ENCODE measurements around the gene NNT.
A peak's percentile ranks its signal among the peaks of the same experiment; 100 is the strongest.
"Not testable (repeated sequence)": the region's sequence is repeated elsewhere in the genome, so short reads cannot be mapped to it uniquely, and the experiment has no call there.

NNT gene

GRCh38 chr5:43674536-43674935 lies 71.6 kb downstream of the NNT start:
- DNase-seq, result no peak

- DNase-seq, result no peak
Measured at GRCh38 chr5:43675357-43675756, 72.4 kb downstream of the NNT start.

GRCh38 chr5:43676083-43676840 lies 73.3 kb downstream of the NNT start:
- DNase-seq, result no peak

GRCh38 chr5:43677253-43677652 lies 74.3 kb downstream of the NNT start:
- DNase-seq, result no peak

DNA sequence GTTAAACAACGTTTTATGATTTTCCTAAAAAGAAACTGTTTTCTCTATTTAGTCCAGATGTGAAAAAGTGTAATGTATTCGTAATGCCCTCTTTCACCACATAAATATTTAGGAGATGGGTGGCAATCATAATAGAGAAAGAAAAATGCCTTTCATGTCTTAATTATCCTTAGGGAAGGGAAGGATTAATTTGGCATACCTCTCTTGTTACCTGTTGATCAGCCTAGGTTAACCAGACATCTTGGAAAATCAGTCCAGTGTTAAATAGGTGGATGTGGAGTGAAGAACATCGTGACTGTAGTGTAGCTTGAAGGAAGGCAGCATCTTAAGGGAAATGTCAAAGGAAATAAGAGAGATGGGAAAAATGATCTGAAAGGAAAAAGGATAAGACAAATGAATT lies 76.2 kb downstream of the NNT start:
- DNase-seq, result no peak

DNA sequence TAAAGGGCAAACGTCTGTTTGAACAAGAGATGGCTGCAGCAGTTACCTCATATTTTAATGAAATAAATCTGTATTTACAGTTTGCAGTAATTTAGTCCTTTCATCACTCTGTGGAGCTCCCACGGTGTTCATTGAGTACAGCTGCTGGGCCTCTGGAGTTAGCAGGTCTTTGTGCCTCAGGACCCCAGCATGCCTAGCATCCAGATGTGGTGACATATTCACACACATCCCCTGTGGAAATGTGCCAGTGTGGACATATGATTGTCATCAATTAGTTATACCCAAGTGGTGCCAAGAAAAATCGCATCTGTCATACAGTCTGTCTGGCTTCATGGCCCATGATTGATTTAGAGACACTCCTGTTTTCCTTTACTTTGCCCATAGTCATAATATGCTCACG lies 77.3 kb downstream of the NNT start:
- DNase-seq, result peak in 1 of 2 experiments; percentile 30

DNA sequence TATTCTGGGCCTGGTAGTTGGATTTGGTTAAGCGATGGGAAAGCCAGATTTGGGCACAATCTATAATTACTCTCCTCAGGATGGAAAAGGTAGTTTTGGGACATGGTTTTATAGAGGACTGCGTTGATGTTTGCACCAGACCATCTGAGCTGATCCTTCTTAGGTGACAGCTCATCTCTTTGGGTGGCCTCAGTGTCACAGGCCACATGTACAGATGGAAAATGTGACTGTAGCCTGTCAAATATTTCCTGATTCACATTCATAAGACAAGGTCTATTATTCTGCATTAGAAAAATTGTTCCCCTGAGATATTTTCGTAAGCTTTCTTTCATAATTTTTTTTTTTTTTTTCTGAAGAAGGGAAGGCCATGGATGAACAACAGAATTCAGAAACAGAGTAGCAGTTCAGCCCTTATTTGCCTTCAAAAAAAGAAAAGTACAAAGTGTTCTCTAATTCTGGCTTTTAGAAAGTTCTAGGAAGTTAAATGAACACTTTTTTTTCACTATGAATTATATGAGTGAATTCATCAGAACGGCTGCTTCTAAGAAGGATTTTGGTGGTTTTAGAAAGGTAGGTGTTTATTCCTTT lies 81.0 kb downstream of the NNT start:
- no peak for DNase-seq

- DNase-seq, result no peak
Measured at GRCh38 chr5:43685252-43685950, 82.4 kb downstream of the NNT start.

- DNase-seq, result no peak
Measured at GRCh38 chr5:43687275-43687674, 84.3 kb downstream of the NNT start.

- no peak for DNase-seq
Measured at GRCh38 chr5:43691275-43691674, 88.3 kb downstream of the NNT start.

GRCh38 chr5:43691893-43692292 lies 88.9 kb downstream of the NNT start:
- DNase-seq, result no peak

- no peak for DNase-seq
Measured at GRCh38 chr5:43693411-43693810, 90.4 kb downstream of the NNT start.

- DNase-seq, result no peak
Measured at GRCh38 chr5:43694027-43694426, 91.0 kb downstream of the NNT start.

- DNase-seq, result not testable (repeated sequence)
Measured at GRCh38 chr5:43696444-43696843, 93.5 kb downstream of the NNT start.

DNA sequence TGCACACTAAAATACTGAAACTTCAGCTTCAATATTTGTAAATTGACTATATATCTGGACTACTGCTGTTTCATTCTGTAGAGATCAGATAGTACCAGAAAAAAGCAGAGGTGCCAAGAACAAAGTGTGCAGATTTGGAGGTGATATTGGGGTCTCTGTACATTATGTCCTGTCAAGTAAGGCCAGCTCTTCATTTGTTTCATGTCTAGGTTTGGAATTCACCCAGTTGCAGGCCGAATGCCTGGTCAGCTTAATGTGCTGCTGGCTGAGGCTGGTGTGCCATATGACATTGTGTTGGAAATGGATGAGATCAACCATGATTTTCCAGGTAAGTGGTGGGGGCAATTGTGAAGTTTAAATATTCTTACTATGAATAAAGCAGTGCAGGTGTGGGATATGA lies 96.9 kb downstream of the NNT start:
- no peak for DNase-seq

GRCh38 chr5:43700601-43701000 lies 97.6 kb downstream of the NNT start:
- no peak for DNase-seq

GRCh38 chr5:43701227-43701626 lies 98.2 kb downstream of the NNT start:
- no peak for DNase-seq

DNA sequence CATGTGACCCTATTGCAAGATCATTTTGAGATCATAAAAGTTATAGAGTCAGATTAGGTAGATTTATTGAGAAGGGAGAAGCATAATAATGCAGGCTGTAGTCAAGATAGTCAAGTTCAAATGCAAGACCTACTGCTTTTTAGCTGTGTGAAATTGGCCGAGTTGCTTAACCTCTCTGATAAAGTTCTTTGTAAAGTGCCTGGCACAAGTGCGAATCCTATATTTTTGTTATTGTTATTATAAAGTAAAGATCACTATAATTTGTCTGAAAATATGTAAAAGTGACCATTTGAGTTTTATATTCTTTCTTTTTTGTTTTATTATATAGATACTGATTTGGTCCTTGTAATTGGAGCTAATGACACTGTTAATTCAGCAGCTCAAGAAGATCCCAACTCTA lies 99.3 kb downstream of the NNT start:
- no peak for DNase-seq

DNA sequence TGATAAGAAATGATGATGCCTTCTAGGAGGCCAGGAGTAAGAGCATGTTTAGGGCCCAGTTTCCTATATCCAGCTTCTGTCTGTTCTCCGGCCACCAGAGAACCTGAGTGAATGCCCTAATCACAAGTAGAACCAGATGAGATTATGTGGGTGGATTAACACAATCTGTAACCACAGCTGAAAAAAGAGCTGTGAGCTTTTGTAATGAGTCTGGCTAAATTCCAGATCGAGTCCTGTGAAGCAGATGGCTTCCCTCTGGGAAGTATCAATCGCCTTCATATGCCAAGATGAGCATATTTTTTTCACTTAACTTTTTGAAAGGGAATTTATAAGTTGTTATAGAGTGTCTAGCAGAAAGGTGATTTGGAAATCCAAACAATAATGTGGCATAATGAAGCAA lies 99.8 kb downstream of the NNT start:
- DNase-seq, result peak; percentile 92 to 99

DNA sequence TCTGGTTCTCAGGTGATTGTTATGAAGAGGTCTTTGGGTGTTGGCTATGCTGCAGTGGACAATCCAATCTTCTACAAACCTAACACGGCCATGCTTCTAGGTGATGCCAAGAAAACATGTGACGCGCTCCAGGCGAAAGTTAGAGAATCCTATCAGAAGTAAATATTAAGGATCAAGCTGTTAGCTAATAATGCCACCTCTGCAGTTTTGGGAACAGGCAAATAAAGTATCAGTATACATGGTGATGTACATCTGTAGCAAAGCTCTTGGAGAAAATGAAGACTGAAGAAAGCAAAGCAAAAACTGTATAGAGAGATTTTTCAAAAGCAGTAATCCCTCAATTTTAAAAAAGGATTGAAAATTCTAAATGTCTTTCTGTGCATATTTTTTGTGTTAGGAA lies 101.3 kb downstream of the NNT start:
- DNase-seq, result no peak

DNA sequence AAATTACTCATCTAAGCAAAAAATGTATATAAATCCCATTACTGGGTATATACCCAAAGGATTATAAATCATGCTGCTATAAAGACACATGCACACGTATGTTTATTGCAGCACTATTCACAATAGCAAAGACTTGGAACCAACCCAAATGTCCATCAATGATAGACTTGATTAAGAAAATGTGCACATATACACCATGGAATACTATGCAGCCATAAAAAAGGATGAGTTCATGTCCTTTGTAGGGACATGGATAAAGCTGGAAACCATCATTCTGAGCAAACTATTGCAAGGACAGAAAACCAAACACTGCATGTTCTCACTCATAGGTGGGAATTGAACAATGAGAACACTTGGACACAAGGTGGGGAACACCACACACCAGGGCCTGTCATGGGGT lies 103.6 kb downstream of the NNT start:
- DNase-seq, result not testable (repeated sequence)

DNA sequence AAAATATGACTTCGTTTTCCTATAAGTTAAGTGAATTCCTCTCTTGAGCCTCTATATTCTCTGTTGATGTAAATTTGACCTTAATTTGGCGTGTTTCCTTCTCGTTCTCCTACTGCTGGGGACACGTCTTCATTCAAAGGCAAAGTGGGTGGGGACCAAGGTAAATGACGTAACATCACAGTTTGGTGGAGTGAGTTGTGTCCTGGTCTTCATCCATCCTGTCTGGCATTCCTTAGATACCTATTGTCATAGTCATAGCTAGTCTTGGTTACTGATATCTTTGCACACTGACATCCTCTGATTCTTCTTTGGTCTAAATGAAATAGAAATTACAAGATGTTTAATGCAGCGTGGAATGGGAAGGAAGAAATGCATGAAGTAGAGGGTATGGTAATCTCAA lies 108.5 kb downstream of the NNT start:
- no peak for DNase-seq

- DNase-seq, result no peak
Measured at GRCh38 chr5:43712081-43712480, 109.1 kb downstream of the NNT start.

GRCh38 chr5:43719783-43720182 lies 116.8 kb downstream of the NNT start:
- not testable (repeated sequence) for DNase-seq
